Activated T-cell treated with anti-CD3 and anti-CD28 coated beads, Interleukin-2, amount 50 U/mL, for 48 hours (primary cell): ENCODE results near the gene KRTAP10-6.
"Not testable (repeated sequence)": the region's sequence is repeated elsewhere in the genome, so short reads cannot be mapped to it uniquely, and the experiment has no call there.

ENCODE experiments used
- DNase-seq, 2 experiments: peaks; one replicate each; pipeline ENCODE4 v3.0.0-alpha.2; 2020

KRTAP10-6 gene, protein sequence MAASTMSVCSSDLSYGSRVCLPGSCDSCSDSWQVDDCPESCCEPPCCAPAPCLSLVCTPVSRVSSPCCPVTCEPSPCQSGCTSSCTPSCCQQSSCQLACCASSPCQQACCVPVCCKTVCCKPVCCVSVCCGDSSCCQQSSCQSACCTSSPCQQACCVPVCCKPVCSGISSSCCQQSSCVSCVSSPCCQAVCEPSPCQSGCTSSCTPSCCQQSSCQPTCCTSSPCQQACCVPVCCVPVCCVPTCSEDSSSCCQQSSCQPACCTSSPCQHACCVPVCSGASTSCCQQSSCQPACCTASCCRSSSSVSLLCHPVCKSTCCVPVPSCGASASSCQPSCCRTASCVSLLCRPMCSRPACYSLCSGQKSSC

DNA sequence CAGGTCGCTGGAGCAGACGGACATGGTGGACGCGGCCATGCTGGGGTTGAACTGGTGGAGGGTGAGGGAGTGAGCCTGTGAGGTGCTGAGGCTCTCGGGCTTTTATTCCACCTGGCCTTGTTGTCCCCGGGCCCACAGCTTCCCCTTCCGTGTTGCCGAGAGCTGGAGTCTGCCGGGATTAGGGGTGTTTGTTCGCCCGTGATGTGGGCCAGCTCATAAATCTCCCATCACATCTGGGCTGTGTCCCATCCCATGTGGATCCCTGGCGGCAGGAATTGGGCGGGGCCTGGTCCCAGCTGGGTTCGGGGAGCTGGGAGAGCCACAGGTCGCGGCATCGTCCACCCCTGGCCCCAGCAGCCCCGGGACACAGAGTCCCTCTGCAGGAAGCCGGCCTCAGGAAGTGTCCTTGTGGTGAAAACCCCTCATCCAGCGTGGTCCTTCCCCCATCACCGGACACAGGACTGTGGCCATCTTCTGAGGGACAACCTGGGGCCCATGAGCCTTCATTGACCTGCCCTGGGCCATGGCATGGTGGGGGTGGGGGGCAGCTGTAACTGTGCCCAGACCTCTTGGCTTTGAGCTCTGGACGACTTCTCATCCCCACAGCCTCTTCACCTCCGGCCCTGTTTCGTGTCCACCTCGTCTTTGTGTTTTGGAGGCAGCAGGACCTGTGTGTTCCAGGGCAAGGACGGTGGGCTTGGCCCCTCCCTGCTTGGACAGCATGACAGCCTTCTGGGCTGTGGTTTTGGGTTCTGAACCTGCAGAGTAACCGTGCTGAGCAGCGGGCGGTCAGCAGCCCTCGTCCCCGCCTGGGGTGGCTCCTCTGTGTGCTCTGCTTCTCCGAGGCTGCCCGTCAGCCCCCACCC, at the start of gene KRTAP10-6:
TSS of gene KRTAP10-6 (minus strand) at position 60 of the 866 bp plus-strand sequence. CDS start at position 39, 21 bp downstream.
- DNase-seq = peak in 1 of 2 experiments; percentile 12

DNA sequence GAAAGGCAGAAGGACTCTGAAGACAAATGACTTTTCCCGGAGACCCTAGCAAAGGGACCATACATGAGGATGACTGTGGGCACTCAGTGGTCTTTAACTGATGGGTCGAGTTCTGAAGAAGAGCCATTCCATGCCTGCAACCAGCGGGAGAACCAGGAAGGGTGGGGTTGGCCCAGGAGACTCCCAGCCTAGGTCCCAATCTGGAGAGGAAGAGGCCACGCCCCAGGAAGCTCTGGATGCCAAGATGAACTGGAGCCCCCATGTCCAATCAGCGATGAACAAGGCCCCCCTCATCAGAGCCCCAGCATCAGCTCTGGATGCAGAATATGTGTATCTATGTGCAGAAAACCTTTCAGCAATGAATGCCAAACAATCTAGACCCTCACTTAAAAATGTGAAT, 48.5 kb upstream of the KRTAP10-6 start:
- no peak for DNase-seq

DNA sequence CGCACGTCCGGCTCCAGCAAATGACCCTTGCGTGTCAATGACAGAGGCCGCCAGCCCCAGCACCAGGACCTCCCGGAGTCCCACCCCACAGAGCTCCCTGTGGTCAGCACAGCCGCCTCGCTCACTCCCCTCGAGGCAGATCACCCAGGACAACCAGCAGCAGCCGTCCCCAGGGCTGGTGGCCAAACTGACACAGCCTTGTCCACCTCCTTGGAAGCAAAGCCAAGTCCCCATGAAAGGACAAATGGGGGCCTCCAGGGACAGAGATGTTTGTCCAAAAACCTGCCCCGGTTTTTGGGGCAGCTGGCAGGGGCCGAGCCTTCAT, 47.0 kb upstream of the KRTAP10-6 start:
- DNase-seq = peak in 1 of 2 experiments; percentile 11

DNA sequence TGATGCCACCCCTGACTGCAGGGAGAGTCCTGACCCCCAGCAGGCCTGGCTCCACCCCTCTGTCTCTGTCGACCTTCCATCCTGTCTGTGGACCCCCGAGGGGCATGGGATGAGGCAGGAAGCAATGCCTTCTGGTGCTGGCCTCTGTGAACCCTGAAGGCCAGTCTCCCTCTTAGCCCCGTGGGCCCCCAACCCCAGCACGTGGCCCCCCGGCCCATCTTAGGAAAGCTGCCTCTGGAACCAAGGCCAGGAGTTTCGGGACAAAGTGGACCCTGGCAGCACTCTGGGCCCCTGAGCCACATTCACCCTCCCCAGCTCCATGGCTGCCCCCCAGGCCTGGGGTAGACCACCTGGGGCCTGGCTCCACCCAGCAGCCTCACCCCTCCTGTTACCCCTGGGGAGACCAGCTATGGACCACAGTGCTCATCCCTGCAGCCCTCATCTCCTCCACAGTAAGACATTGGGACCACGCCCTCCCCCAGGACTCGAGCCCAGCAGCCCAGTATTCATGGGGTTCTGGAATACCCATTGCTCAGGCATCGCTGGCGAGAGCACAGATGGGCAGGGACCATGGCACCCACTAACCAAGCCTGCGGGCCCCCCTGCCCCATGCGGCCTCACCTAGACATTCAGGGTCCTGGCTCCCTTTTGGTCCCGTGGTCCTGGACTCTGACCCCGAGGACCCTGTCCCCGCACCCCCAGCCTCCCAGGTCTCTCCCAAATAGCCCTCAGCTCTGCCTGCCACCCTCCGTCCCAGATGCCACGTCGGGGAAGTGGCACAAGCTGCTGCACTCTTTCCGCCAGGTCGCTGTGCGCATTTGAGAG, 46.4 kb upstream of the KRTAP10-6 start:
- peak; percentile 7 to 8 for DNase-seq

DNA sequence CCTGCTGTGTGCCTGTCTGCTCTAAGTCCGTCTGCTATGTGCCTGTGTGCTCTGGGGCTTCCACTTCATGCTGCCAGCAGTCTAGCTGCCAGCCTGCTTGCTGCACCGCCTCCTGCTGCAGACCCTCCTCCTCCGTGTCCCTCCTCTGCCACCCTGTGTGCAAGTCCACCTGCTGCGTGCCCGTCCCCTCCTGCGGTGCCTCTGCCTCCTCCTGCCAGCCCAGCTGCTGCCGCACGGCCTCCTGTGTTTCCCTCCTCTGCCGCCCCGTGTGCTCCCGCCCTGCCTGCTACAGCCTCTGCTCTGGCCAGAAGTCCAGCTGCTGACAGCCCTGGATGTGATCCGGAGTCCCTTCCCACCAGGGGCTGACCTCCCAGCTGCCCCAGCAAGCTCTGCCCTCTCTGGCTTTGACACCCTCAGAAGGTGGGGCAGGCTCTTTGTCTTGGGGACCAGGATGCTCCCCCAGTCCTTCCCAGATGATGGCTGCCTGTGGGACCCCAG, 45.6 kb upstream of the KRTAP10-6 start:
- peak in 1 of 2 experiments; percentile 8 for DNase-seq

DNA sequence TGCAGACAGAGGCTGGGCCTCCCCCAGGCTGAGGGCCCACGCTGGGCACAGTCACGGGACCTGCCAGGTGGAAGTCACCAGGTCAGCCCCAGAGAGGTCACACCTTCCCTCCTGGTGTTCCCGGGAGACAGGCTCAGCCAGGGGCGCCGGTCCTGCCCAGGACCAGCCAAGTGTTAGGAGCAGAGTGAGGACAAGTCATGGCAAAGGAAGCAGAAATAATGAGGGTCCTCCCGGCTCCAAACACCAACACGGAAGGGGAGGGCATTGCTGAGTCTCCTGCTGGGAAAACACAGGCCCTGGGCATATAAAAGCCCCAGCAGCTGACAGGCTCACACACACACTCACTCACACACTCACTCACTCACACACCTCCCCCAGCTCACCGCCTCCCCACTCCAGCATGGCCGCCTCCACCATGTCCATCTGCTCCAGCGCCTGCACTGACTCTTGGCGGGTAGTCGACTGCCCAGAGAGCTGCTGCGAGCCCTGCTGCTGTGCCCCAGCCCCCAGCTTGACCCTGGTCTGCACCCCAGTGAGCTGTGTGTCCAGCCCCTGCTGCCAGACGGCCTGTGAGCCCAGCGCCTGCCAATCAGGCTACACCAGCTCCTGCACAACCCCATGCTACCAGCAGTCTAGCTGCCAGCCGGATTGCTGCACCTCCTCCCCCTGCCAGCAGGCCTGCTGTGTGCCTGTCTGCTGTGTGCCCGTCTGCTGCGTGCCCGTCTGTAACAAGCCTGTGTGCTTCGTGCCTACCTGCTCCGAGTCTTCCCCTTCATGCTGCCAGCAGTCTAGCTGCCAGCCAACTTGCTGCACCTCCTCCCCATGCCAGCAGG, 44.9 kb upstream of the KRTAP10-6 start, which contains the start of gene KRTAP10-10:
TSS of gene KRTAP10-10 (plus strand) at position 339 of the 833 bp plus-strand sequence. CDS start at position 401, 62 bp downstream.
- peak; percentile 1 to 5 for DNase-seq

DNA sequence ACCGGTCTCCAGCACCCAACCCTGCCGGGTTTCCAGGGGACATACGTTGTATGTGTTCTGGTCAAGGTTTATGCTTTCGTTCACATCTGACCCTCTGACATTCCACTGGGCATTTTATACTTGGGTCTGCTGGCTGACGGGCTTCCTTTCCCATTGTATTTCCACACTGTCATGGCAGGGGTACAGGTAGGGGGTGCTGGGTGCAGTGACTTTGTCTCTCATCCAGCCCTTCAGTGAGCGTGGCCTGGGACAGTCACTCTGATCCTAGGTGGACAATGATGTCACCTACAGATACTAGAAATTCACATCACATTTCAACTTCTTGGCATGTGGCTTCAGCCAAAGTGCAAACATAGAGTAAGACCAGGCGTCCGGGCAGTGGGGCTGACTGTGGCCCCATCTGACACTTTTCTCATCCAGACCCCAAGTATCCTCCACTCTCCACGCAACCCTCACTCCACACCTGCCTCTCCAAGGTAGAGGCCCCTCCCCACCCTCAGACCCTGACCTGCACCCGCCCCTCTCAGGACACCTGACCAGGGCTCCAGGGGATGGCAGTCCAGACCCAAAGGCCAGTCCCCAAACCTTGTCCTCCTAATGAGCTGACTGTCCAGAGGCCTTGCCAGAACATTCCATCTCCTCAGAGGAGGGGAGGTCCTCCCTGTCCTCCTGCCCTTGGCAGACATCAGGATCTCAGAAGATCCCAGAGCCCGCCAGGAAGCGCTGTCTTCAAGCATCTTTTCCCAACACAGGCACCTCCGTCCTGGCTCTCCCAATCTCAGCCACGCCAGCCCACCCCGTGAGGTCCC, 44.1 kb upstream of the KRTAP10-6 start:
- DNase-seq = peak in 1 of 2 experiments; percentile 5

DNA sequence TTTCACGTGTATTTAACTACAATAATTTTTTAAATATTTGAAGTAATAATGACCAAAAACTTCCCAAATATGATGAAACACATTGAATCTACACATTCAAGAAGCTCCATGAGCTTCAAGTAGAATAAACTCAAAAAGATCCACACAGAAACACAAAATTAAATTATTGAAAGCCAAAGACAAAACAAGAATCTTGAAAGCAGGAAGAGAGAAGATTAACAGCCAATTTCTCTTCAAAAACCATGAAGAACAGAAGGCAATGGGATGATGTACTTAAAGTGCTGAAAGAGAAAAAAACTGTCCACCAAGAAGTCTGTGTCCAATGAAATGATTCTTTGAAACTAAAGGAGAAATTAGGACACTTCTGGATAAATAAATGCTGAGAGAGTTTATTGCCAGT, 39.8 kb upstream of the KRTAP10-6 start:
- DNase-seq = no peak

DNA sequence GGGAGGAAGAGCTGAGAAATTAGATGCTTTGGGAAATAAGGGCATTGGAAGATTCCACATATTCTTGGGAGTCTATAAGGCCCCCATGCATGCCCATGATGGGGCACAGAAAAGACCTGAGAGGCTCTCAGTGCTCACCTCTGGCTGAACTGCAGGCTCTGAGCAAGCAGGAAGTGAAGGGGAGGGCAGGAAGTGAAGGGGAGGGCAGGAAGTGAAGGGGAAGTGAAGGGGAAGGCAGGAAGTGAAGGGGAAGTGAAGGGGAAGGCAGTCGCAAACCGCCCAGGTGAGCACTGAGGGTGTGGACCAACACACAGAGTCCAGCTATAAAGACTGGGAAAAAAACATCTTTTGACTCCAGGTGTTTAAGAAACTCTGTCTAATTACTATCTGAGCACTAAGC, 38.1 kb upstream of the KRTAP10-6 start:
- DNase-seq = peak in 1 of 2 experiments; percentile 13

DNA sequence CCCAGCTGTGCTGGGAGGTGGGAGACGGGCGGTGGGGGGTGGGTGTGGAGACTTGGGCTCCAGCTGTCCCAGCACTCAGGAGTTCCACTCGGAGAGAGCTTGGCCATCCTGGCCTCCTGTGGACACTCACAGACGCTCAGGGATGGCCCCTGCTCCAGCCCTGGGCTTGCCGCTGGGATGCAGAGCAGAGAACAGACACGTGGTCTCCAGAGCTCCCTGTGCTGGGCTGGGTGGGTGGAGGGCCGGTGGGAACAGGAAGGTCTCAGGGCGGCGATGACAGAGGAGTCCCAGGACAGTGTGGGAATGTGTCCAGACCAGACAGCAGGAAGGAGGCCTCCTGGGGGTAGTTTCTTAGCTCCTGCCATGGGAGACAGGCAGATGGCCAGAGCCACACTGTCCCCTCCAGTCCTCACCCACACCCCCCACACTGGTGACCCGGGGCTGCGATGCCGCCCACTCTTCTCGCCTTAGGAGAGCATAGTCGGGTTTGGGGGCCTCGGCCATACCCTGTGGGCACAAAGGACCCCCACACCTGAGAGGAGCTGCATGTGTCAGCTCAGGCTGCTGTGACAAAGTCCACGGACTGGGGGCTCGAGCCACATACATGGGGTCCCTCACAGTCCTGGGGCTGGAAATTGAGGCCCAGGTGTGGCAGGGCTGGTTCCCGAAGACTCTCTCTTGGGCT, 36.5 kb upstream of the KRTAP10-6 start:
- DNase-seq = no peak

DNA sequence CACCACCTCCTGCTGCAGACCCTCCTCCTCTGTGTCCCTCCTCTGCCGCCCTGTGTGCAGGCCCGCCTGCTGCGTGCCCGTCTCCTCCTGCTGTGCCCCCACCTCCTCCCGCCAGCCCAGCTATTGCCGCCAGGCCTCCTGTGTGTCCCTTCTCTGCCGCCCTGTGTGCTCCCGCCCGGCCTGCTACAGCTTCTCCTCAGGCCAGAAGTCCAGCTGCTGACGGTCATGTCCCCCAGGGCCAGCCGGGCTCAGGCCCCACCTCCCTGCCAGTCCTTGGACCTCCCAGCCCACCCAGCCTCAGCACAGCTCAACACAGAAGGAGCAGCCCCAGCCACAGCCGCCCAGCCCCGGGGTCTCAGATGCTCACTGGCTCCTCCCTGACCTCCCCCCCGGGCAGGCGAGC, 35.5 kb upstream of the KRTAP10-6 start:
- not testable (repeated sequence) for DNase-seq

DNA sequence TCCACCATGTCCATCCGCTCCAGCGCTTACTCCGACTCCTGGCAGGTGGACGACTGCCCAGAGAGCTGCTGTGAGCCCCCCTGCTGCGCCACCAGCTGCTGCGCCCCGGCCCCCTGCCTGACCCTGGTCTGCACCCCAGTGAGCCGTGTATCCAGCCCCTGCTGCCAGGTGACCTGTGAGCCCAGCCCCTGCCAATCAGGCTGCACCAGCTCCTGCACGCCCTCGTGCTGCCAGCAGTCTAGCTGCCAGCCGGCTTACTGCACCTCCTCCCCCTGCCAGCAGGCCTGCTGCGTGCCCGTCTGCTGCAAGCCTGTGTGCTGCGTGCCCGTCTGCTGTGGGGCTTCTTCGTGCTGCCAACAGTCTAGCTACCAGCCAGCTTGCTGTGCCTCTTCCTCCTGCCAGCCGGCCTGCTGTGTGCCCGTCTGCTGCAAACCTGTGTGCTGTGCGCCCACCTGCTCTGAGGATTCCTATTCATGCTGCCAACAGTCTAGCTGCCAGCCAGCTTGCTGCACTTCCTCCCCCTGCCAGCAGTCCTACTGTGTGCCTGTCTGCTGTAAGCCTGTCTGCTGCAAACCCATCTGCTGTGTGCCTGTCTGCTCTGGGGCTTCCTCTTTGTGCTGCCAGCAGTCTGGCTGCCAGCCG, 35.0 kb upstream of the KRTAP10-6 start:
- DNase-seq = peak in 1 of 2 experiments; percentile 7

DNA sequence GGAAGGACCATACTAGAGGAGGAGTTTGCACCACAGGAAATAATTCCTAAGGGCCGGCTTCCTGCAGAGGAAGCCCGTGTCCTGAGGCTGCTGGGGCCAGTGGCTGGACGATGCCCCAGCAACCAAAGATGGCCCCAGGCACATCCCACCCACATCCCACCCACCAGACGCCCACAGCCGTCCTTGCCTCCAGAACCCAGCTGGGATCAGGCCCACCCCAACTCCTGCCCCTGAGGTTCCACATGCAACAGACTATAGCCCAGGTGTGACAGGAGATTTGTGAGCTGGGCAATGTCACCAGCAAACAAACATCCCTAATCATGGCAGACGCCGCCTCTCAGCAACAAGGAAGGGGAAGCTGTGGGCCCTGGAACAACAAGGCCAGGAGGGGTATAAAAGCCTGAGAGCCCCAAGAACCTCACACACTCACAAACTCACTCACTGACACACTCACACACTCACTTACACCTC, 34.4 kb upstream of the KRTAP10-6 start, which contains the start of gene KRTAP10-9:
TSS of gene KRTAP10-9 (plus strand) at position 421 of the 471 bp plus-strand sequence. CDS start 79 bp downstream, outside the sequence.
- no peak for DNase-seq

DNA sequence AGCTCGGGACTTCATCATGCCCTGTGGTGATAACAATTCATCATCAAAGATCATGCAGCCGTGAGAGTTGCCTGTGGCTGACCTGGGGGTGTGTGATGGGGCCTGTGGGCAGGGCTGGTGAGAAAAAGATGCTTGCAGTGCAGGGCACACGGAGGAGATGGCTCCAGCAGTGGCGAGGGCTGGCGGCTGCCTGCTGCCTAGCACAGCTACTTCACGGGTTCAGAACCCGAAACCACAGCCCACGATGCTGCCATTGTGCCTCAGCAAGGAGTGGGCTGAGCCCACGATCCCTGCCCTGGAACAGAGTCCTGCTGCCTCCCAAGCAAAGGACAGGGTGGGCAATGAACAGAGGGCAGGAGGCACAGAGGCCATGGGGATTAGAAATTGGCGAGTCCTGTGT, 34.0 kb upstream of the KRTAP10-6 start:
- peak in 1 of 2 experiments; percentile 12 for DNase-seq

DNA sequence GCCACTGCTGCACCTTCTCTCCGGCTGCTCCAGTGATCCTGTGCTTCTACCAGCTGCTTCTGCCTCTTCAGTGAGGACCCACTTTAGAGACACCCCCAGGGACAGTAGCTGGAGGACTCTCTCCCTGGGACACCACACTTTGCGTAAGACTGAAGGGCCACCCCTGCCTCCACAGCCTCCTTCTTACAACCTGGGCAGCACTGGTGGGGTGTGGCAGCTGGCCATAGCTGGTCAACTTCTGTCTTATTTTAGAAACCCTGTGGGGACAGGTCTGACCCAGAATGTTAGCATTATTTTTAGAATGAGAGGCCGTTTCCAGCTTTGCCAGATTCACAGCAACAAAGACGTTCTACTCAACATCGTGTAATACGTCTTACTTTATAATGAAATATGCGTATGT, 33.5 kb upstream of the KRTAP10-6 start:
- no peak for DNase-seq

DNA sequence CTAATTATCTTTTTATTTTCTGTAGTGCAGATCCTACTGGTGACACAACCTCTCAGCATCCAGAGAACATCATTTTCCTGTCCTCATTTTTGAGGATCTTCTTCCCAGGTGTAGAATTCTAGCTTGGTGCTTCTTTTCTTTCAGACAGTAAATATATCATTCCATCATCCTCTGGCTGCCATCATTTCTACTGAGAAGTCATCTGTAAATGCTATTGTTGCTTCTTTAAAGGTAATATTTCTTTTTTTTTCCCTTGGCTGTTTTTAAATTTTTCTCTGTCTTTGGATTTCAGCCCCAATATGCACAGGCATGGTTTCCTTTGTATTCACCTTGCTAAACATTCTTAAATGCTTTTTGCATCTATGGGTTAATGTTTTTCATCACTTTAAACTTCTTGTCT, 31.3 kb upstream of the KRTAP10-6 start:
- no peak for DNase-seq

DNA sequence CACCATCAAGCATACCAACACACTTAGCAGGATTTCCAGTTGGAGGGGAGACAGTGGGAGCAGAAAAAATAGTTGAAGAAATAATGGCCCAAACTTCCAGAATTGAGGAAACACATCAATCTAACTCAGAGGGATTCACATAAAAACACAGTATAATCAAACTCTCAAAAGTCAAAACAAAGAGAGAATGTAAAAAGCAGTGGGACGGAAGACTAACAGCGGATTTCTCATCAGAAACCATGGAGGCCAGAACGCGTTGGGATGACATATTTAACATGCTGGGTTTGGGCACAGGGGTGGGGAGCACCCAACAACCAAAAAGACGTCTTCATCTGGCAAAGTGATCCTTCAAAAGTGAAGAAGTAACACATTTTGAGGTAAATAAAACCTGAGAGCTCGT, 27.6 kb upstream of the KRTAP10-6 start:
- DNase-seq = no peak

DNA sequence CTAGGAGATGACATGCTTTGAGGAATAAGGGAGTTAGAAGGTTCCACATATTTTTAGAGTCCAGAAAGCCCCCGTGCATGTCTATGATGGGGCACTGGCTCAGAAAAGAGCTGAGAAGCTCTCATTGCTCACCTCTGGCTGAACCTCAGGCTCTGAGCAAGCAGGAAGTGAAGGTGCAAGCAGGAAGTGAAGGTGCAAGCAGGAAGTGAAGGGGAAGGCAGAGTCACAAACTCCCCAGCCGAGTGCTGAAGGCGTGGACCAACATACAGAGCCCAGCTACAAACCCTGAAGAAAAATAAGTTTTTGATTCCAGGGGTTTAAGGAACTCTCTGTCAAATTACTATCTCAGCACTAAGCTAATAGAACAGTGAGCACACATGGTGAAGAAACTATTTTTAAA, 26.6 kb upstream of the KRTAP10-6 start:
- peak; percentile 38 to 51 for DNase-seq

DNA sequence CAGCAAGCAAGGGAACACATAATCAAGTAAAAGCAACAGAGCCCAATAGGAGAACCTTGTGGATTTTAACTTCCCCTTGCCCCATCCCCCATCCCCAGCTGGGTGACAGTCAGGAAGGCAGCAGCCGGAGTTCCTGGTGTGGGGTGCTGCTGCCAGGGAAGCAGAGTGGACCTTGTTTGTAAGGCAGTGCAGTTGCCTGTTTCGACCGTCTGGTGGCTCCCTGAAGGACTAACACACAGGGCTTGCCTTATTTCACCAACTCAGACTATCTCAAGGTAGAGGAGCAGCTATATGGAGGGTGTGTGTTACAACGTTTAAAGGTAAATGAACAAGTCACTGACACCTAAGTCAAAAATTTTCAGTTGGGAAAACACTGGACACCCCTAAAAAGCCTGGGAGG, 26.2 kb upstream of the KRTAP10-6 start:
- DNase-seq = peak; percentile 32 to 37
